HFFc6 (cell line): ENCODE results near the gene CCDC194. TPM values are rescaled to one million over a fixed set of nuclear protein-coding genes. Genes with fewer than 3 reads are reported as not detected.

Experiments
- DNase-seq: peaks from one replicate; pipeline ENCODE4 v3.0.0-alpha.2; 2018
- H3K27ac Mint-ChIP-seq: 2 replicates; pipeline ENCODE4 v1.8.0; 2020; ENCODE audit warnings: mild to moderate bottlenecking, mixed read lengths
- H3K27me3 Mint-ChIP-seq: 2 replicates; pipeline ENCODE4 v1.8.0; 2021; ENCODE audit warnings: mild to moderate bottlenecking, moderate library complexity, mixed read lengths; ENCODE audit not compliant: insufficient read depth
- H3K36me3 Mint-ChIP-seq: 2 replicates; pipeline ENCODE4 v1.8.0; 2021; ENCODE audit warnings: low read depth, mixed read lengths
- H3K4me1 Mint-ChIP-seq: 2 replicates; pipeline ENCODE4 v1.8.0; 2020; ENCODE audit warnings: low read depth, mixed read lengths
- H3K4me3 Mint-ChIP-seq: 2 replicates; pipeline ENCODE4 v1.8.0; 2020; ENCODE audit warnings: mild to moderate bottlenecking, moderate library complexity, mixed read lengths
- H3K9me3 Mint-ChIP-seq: 2 replicates; pipeline ENCODE4 v1.8.0; 2020; ENCODE audit warnings: mild to moderate bottlenecking, mixed read lengths
- CTCF ChIP-seq: fragments of 200-600 bp; sonication (generic); IDR thresholded peaks from 2 replicates; pipeline ENCODE4 v1.5.0; 2021; ENCODE audit warnings: antibody characterized with exemption, mild to moderate bottlenecking
- total RNA-seq, 6 experiments: library from RNA; stranded (reverse); fragmentation: NEBNext Ultra II Directional; extraction: Animal tissue kit (Norgen Biotek cat#: 25700); gene quantifications; 2 replicates in 1 of 6; 3 replicates in 5 of 6; pipeline ENCODE4 v1.2.3, GENCODE V29; 2021

CCDC194 gene
- total RNA-seq, 6 experiments from 2014 or later: not detected

- no peaks in the 10 kb centered on the region for H3K36me3 Mint-ChIP-seq
- no peak for DNase-seq
- H3K9me3 Mint-ChIP-seq: peaks cover 14% of the 10 kb centered on the region
- peaks cover 7% of the 10 kb centered on the region for H3K4me1 Mint-ChIP-seq
- peaks cover 11% of the 10 kb centered on the region for H3K27me3 Mint-ChIP-seq
- H3K4me3 Mint-ChIP-seq: peak overlapping the region; percentile 88; the same call in 1 of the 2 replicates
- TF ChIP-seq CTCF: peak; percentile 41
- no peak overlapping the region for H3K27ac Mint-ChIP-seq
Observed at GRCh38 chr19:17389957-17390664, 3.9 kb downstream of the CCDC194 start.

GRCh38 chr19:17389288-17389687 lies 4.7 kb downstream of the CCDC194 start:
- TF ChIP-seq CTCF: no peak
- Mint-ChIP-seq H3K9me3 (peaks cover 14% of the 10 kb centered on the region), H3K36me3 (no peaks in the 10 kb centered on the region), H3K4me3 (no peak overlapping the region), H3K27me3 (peaks cover 10% of the 10 kb centered on the region), H3K4me1 (peaks cover 7% of the 10 kb centered on the region), H3K27ac (no peak overlapping the region)
- DNase-seq: no peak

- Mint-ChIP-seq H3K9me3 (peaks cover 14% of the 10 kb centered on the region), H3K4me3 (no peak overlapping the region), H3K4me1 (peaks cover 4% of the 10 kb centered on the region; the same call in 1 of the 2 replicates), H3K36me3 (no peaks in the 10 kb centered on the region), H3K27me3 (peaks cover 8% of the 10 kb centered on the region), H3K27ac (no peak overlapping the region)
- peak; percentile 95 for TF ChIP-seq CTCF
- DNase-seq: no peak
Observed at GRCh38 chr19:17385878-17386611, 8.0 kb downstream of the CCDC194 start.

- H3K36me3 Mint-ChIP-seq: peaks cover 7% of the 10 kb centered on the region; the same call in 1 of the 2 replicates
- TF ChIP-seq CTCF: no peak
- H3K4me1 Mint-ChIP-seq: peaks cover 4% of the 10 kb centered on the region; the same call in 1 of the 2 replicates
- H3K4me3 Mint-ChIP-seq: no peak overlapping the region
- DNase-seq: no peak
- no peak overlapping the region for H3K27ac Mint-ChIP-seq
- no peaks in the 10 kb centered on the region for H3K9me3 Mint-ChIP-seq
- H3K27me3 Mint-ChIP-seq: peaks cover 16% of the 10 kb centered on the region
Observed at GRCh38 chr19:17380426-17381138, 13.4 kb downstream of the CCDC194 start.

GRCh38 chr19:17379221-17379631 lies 14.8 kb downstream of the CCDC194 start:
- no peak for TF ChIP-seq CTCF
- Mint-ChIP-seq H3K9me3 (no peaks in the 10 kb centered on the region), H3K4me3 (no peak overlapping the region), H3K27ac (no peak overlapping the region), H3K36me3 (peaks cover 7% of the 10 kb centered on the region; the same call in 1 of the 2 replicates), H3K27me3 (peaks cover 16% of the 10 kb centered on the region), H3K4me1 (peaks cover 4% of the 10 kb centered on the region; the same call in 1 of the 2 replicates)
- no peak for DNase-seq
